HepG2 (cell line): ENCODE measurements around the gene MRM3. TPM values are rescaled to one million over a fixed set of nuclear protein-coding genes. Genes with fewer than 3 reads are reported as not detected.

Experiments
- CBX1 ChIP-seq: IDR thresholded peaks from one replicate; pipeline ENCODE4 v1.6.1; 2016; ENCODE audit warnings: antibody characterized with exemption, low read depth
- FOXA1 ChIP-seq, 2 experiments: fragments of 450-650 bp in 1 of 2; sonication (generic) in 1 of 2; formaldehyde crosslinking in 1 of 2; IDR thresholded peaks; 2 replicates each; pipeline versions ENCODE4 v1.4.0 to v1.6.1; 2016 to 2020; ENCODE audit warnings: missing genetic modification reagents in 1 of 2
- FOXM1 ChIP-seq: sonication (generic); formaldehyde crosslinking; IDR thresholded peaks from 2 replicates; pipeline ENCODE4 v1.5.0; 2020; ENCODE audit warnings: missing genetic modification reagents
- GFI1 ChIP-seq: sonication (generic); formaldehyde crosslinking; IDR thresholded peaks from 2 replicates; pipeline ENCODE4 v1.5.0; 2020; ENCODE audit warnings: missing genetic modification reagents, mild to moderate bottlenecking, borderline replicate concordance
- HOXA9 ChIP-seq: sonication (generic); formaldehyde crosslinking; IDR thresholded peaks from 2 replicates; pipeline ENCODE4 v1.8.1; 2022; ENCODE audit warnings: missing genetic modification reagents, mild to moderate bottlenecking, moderate library complexity, borderline replicate concordance
- KAT8 ChIP-seq: IDR thresholded peaks from 2 replicates; pipeline ENCODE4 v1.6.1; 2016; ENCODE audit warnings: missing genetic modification reagents, missing compliant biosample characterization
- MED13 ChIP-seq: sonication (generic); formaldehyde crosslinking; IDR thresholded peaks from 2 replicates; pipeline ENCODE4 v1.5.0; 2020; ENCODE audit warnings: missing genetic modification reagents
- NCOA1 ChIP-seq: sonication (generic); formaldehyde crosslinking; IDR thresholded peaks from 2 replicates; pipeline ENCODE4 v1.9.0; 2021; ENCODE audit warnings: missing genetic modification reagents
- SCMH1 ChIP-seq: sonication (generic); formaldehyde crosslinking; IDR thresholded peaks from 2 replicates; pipeline ENCODE4 v1.9.0; 2021; ENCODE audit warnings: missing genetic modification reagents, mild to moderate bottlenecking, borderline replicate concordance
- polyA plus RNA-seq, 8 experiments: library from polyadenylated mRNA; depleted of rRNA in 3 of 8; stranded (reverse) in 7 of 8; unstranded in 1 of 8; fragments of >200 nt; fragmentation: Illumina TruSeq in 4 of 8; extraction: Trizol in 4 of 8; gene quantifications; 2 replicates each; pipeline versions ENCODE4 v1.2.1 to v1.2.3, GENCODE V29; 2011 to 2016; ENCODE audit warnings: low read depth in 4 of 8, missing spikeins in 1 of 8, mixed read lengths in 1 of 8; ENCODE audit not compliant: insufficient read depth in 1 of 8
- total RNA-seq, 5 experiments: library from RNA; depleted of rRNA; stranded (reverse); fragments of >200 nt; fragmentation: Illumina TruSeq; extraction: Trizol; gene quantifications; 2 replicates each; pipeline ENCODE4 v1.2.3, GENCODE V29; 2016; ENCODE audit warnings: low read depth in 1 of 5
- TF ChIP-seq, protein P1 (sequence below): sonication (generic); formaldehyde crosslinking; IDR thresholded peaks from 2 replicates; pipeline ENCODE4 v1.9.0; 2022; ENCODE audit warnings: missing genetic modification reagents, mild to moderate bottlenecking, borderline replicate concordance
- TF ChIP-seq, protein P2 (sequence below): sonication (generic); formaldehyde crosslinking; IDR thresholded peaks from 2 replicates; pipeline ENCODE4 v1.4.0; 2020; ENCODE audit warnings: missing genetic modification reagents, mild to moderate bottlenecking, borderline replicate concordance
- TF ChIP-seq, protein P3 (sequence below): sonication (generic); formaldehyde crosslinking; IDR thresholded peaks from one replicate; pipeline ENCODE4 v1.5.1; 2020; ENCODE audit warnings: mild to moderate bottlenecking, missing genetic modification reagents; ENCODE audit errors: not compliant biosample characterization
- TF ChIP-seq, protein P4 (sequence below): sonication (generic); formaldehyde crosslinking; IDR thresholded peaks from 2 replicates; pipeline ENCODE4 v1.8.1; 2023; ENCODE audit warnings: mild to moderate bottlenecking, moderate library complexity, missing genetic modification reagents

The MRM3 gene
- total and polyA plus RNA-seq, 2 of the 13 experiments (the other 11 are each of a cell fraction or from before 2014, with no cell fraction given), result 12.3 to 25.5 TPM

DNA sequence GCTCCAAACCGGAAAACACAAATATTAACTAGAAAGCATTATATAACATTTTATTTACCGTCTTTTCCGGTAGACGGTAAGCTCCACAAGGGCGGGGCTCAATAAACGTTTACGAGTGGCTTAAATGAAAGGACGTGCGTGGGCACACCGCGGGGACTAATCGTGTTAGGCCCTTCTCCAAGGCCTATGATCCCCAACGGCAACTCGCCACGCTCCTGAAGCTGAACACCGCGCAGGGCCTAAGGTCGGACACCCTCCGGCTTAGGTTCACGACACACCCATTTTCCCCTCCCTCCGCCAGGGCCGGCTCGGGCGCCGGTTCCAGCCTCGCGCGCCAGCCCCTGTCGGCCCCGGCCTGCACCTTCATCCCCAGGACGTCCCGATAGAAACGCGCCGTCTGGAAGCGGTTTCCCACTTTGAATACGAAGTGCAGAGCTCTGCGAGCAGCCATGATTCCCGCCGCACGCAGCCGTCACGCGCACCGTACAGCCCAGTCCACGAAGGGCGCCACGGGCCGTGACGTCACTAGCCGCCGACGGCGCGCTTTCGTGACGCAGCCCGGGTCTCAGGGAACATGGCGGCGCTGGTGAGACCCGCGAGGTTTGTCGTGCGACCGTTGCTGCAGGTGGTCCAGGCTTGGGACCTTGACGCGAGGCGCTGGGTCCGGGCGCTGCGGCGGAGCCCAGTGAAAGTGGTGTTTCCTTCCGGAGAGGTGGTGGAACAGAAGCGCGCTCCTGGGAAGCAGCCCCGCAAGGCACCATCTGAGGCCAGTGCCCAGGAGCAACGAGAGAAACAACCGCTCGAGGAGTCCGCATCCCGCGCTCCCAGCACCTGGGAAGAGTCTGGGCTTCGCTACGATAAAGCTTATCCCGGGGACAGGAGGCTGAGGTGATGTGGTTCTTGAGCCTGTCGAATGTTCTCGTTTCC lies at the start of gene MRM3, which contains the start of gene GLOD4 (continued):
- TF ChIP-seq, protein P1, sequence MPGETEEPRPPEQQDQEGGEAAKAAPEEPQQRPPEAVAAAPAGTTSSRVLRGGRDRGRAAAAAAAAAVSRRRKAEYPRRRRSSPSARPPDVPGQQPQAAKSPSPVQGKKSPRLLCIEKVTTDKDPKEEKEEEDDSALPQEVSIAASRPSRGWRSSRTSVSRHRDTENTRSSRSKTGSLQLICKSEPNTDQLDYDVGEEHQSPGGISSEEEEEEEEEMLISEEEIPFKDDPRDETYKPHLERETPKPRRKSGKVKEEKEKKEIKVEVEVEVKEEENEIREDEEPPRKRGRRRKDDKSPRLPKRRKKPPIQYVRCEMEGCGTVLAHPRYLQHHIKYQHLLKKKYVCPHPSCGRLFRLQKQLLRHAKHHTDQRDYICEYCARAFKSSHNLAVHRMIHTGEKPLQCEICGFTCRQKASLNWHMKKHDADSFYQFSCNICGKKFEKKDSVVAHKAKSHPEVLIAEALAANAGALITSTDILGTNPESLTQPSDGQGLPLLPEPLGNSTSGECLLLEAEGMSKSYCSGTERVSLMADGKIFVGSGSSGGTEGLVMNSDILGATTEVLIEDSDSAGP, result peak; percentile 93
- TF ChIP-seq, protein P2, sequence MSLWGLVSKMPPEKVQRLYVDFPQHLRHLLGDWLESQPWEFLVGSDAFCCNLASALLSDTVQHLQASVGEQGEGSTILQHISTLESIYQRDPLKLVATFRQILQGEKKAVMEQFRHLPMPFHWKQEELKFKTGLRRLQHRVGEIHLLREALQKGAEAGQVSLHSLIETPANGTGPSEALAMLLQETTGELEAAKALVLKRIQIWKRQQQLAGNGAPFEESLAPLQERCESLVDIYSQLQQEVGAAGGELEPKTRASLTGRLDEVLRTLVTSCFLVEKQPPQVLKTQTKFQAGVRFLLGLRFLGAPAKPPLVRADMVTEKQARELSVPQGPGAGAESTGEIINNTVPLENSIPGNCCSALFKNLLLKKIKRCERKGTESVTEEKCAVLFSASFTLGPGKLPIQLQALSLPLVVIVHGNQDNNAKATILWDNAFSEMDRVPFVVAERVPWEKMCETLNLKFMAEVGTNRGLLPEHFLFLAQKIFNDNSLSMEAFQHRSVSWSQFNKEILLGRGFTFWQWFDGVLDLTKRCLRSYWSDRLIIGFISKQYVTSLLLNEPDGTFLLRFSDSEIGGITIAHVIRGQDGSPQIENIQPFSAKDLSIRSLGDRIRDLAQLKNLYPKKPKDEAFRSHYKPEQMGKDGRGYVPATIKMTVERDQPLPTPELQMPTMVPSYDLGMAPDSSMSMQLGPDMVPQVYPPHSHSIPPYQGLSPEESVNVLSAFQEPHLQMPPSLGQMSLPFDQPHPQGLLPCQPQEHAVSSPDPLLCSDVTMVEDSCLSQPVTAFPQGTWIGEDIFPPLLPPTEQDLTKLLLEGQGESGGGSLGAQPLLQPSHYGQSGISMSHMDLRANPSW (CRISPR knock-in tag), result peak; percentile 72; the same call in 1 of the 2 replicates
- TF ChIP-seq MED13 (CRISPR knock-in tag) (no peak; the same call in 1 of the 2 replicates), FOXA1 (IDR thresholded peaks at IDR 0.05) (no peak), FOXA1 (CRISPR knock-in tag; IDR thresholded peaks at IDR 0.05) (peak; percentile 61), KAT8 (CRISPR knock-in tag) (peak; percentile 98), NCOA1 (no peak), HOXA9 (CRISPR knock-in tag) (peak; percentile 80; the same call in 1 of the 2 replicates), GFI1 (CRISPR knock-in tag) (peak; percentile 21; the same call in 1 of the 2 replicates), CBX1 (peak; percentile 57), FOXM1 (CRISPR knock-in tag) (no peak), SCMH1 (CRISPR knock-in tag) (no peak)
- TF ChIP-seq, protein P3, sequence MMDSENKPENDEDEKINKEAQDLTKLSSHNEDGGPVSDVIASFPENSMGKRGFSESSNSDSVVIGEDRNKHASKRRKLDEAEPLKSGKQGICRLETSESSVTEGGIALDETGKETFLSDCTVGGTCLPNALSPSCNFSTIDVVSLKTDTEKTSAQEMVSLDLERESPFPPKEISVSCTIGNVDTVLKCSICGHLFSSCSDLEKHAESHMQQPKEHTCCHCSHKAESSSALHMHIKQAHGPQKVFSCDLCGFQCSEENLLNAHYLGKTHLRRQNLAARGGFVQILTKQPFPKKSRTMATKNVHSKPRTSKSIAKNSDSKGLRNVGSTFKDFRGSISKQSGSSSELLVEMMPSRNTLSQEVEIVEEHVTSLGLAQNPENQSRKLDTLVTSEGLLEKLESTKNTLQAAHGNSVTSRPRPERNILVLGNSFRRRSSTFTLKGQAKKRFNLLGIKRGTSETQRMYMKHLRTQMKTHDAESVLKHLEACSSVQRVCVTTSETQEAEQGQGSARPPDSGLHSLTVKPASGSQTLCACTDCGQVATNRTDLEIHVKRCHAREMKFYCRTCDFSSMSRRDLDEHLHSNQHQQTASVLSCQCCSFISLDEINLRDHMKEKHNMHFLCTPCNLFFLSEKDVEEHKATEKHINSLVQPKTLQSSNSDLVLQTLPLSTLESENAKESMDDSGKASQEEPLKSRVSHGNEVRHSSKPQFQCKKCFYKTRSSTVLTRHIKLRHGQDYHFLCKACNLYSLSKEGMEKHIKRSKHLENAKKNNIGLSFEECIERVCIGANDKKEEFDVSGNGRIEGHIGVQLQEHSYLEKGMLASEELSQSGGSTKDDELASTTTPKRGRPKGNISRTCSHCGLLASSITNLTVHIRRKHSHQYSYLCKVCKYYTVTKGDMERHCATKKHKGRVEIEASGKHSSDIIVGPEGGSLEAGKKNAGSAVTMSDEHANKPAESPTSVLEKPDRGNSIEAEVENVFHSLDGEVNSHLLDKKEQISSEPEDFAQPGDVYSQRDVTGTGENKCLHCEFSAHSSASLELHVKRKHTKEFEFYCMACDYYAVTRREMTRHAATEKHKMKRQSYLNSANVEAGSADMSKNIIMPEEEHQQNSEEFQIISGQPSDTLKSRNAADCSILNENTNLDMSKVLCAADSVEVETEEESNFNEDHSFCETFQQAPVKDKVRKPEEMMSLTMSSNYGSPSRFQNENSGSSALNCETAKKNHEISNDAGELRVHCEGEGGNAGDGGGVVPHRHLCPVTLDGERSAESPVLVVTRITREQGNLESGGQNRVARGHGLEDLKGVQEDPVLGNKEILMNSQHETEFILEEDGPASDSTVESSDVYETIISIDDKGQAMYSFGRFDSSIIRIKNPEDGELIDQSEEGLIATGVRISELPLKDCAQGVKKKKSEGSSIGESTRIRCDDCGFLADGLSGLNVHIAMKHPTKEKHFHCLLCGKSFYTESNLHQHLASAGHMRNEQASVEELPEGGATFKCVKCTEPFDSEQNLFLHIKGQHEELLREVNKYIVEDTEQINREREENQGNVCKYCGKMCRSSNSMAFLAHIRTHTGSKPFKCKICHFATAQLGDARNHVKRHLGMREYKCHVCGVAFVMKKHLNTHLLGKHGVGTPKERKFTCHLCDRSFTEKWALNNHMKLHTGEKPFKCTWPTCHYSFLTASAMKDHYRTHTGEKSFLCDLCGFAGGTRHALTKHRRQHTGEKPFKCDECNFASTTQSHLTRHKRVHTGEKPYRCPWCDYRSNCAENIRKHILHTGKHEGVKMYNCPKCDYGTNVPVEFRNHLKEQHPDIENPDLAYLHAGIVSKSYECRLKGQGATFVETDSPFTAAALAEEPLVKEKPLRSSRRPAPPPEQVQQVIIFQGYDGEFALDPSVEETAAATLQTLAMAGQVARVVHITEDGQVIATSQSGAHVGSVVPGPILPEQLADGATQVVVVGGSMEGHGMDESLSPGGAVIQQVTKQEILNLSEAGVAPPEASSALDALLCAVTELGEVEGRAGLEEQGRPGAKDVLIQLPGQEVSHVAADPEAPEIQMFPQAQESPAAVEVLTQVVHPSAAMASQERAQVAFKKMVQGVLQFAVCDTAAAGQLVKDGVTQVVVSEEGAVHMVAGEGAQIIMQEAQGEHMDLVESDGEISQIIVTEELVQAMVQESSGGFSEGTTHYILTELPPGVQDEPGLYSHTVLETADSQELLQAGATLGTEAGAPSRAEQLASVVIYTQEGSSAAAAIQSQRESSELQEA (CRISPR knock-in tag), result peak; percentile 80
- TF ChIP-seq, protein P4, sequence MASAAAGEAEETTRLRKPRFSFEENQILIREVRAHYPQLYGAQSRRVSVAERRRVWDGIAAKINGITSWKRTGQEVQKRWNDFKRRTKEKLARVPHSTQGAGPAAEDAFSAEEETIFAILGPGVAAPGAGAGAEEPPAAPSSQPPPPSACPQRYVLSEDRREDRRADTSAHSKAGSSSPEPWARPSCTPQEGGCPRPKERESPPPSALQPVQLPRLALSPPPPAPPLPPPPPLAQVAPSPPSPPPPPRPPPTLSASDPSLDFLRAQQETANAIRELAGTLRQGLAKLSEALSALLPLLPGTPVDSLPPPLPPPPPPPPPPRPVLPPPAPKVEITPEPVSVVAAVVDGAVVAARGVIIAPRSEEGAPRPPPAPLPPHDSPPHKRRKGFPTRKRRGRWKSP (CRISPR knock-in tag), result peak; percentile 70
